IPS-18c (cell line): ENCODE results near the gene NES.

Source experiments
- H3K4me3 ChIP-seq: 2 replicates; pipeline ENCODE4 v1.7.0; 2013; ENCODE audit warnings: low read depth, mild to moderate bottlenecking, low read length, moderate library complexity; ENCODE audit not compliant: insufficient read depth
- H3K9me3 ChIP-seq: one replicate; pipeline ENCODE4 v1.6.1; 2013; ENCODE audit warnings: mild to moderate bottlenecking, low read length, moderate library complexity; ENCODE audit not compliant: control insufficient read depth, insufficient read depth

Gene NES

GRCh38 chr1:156691665-156692440, 14.6 kb upstream of the NES start:
- H3K4me3 ChIP-seq, result peak overlapping the region; percentile 9

GRCh38 chr1:156691191-156691590, 14.0 kb upstream of the NES start:
- Histone ChIP-seq H3K4me3 (peak overlapping the region; percentile 40; the same call in 1 of the 2 replicates), H3K9me3 (no peaks in the 10 kb centered on the region)

More at GRCh38 chr1:156691665-156692440, 14.6 kb upstream of the NES start:
- no peaks in the 10 kb centered on the region for H3K9me3 ChIP-seq

GRCh38 chr1:156690675-156691036, 13.4 kb upstream of the NES start:
- Histone ChIP-seq H3K9me3 (no peaks in the 10 kb centered on the region), H3K4me3 (peak overlapping the region; percentile 40; the same call in 1 of the 2 replicates)

GRCh38 chr1:156689953-156690674, 12.9 kb upstream of the NES start:
- H3K4me3 ChIP-seq, result peak overlapping the region; percentile 40; the same call in 1 of the 2 replicates
- no peaks in the 10 kb centered on the region for H3K9me3 ChIP-seq

GRCh38 chr1:156689035-156689952, 12.1 kb upstream of the NES start:
- Histone ChIP-seq H3K9me3 (no peaks in the 10 kb centered on the region), H3K4me3 (peak overlapping the region; percentile 40; the same call in 1 of the 2 replicates)

GRCh38 chr1:156684227-156684782, 7.1 kb upstream of the NES start:
- H3K4me3 ChIP-seq, result no peak overlapping the region
- no peaks in the 10 kb centered on the region for H3K9me3 ChIP-seq

- Histone ChIP-seq H3K9me3 (no peaks in the 10 kb centered on the region), H3K4me3 (no peak overlapping the region)
Observed at GRCh38 chr1:156682166-156682890, 5.1 kb upstream of the NES start.

GRCh38 chr1:156681196-156681960, 4.2 kb upstream of the NES start:
- Histone ChIP-seq H3K9me3 (no peaks in the 10 kb centered on the region), H3K4me3 (no peak overlapping the region)

- no peak overlapping the region for H3K4me3 ChIP-seq
- no peaks in the 10 kb centered on the region for H3K9me3 ChIP-seq
Observed at GRCh38 chr1:156680056-156680455, 2.8 kb upstream of the NES start.

GRCh38 chr1:156677616-156678596, 699 bp upstream of the NES start:
- peak overlapping the region; percentile 89 for H3K4me3 ChIP-seq
- no peaks in the 10 kb centered on the region for H3K9me3 ChIP-seq

GRCh38 chr1:156676114-156676819, 940 bp downstream of the NES start:
- H3K4me3 ChIP-seq, result peak overlapping the region; percentile 89

GRCh38 chr1:156675210-156676113, 1.7 kb downstream of the NES start:
- peak overlapping the region; percentile 89 for H3K4me3 ChIP-seq
- H3K9me3 ChIP-seq, result no peaks in the 10 kb centered on the region

More at GRCh38 chr1:156676114-156676819, 940 bp downstream of the NES start:
- H3K9me3 ChIP-seq, result no peaks in the 10 kb centered on the region

- Histone ChIP-seq H3K9me3 (no peaks in the 10 kb centered on the region), H3K4me3 (peak overlapping the region; percentile 29; the same call in 1 of the 2 replicates)
Observed at GRCh38 chr1:156673387-156674121, 3.7 kb downstream of the NES start.
